Fibroblast of lung (primary cell): Measurements from ENCODE around the gene KIAA0930. TPM values are rescaled to one million over a fixed set of nuclear protein-coding genes. Genes with fewer than 3 reads are reported as not detected.
"Not testable (repeated sequence)": the region's sequence is repeated elsewhere in the genome, so short reads cannot be mapped to it uniquely, and the experiment has no call there.

Experiments used
- DNase-seq, 2 donors: peaks; one replicate each; pipeline versions ENCODE4 v3.0.0 to v3.0.0-alpha.2; 2010; ENCODE audit warnings: low read depth in 2 of 2
- H2AFZ ChIP-seq: 2 replicates; pipeline ENCODE4 v1.5.1; 2012; ENCODE audit warnings: low read length, control low read depth, inconsistent platforms
- H3K27ac ChIP-seq: 2 replicates; pipeline ENCODE4 v1.5.1; 2011; ENCODE audit warnings: low read length, control low read depth; ENCODE audit not compliant: insufficient read depth
- H3K27me3 ChIP-seq: 2 replicates; pipeline ENCODE4 v1.5.1; 2011; ENCODE audit warnings: mild to moderate bottlenecking, low read length; ENCODE audit not compliant: control insufficient read depth, insufficient read depth
- H3K36me3 ChIP-seq: 2 replicates; pipeline ENCODE4 v1.5.1; 2011; ENCODE audit warnings: low read length; ENCODE audit not compliant: control insufficient read depth, insufficient read depth
- H3K4me1 ChIP-seq: 2 replicates; pipeline ENCODE4 v1.5.1; 2011; ENCODE audit warnings: low read length; ENCODE audit not compliant: control insufficient read depth, insufficient read depth; ENCODE audit errors: extremely low read depth
- H3K4me2 ChIP-seq: 2 replicates; pipeline ENCODE4 v1.5.1; 2011; ENCODE audit warnings: low read length, control low read depth; ENCODE audit not compliant: insufficient read depth; ENCODE audit errors: extremely low read depth
- H3K4me3 ChIP-seq, 4 experiments: fragments of 200-600 bp in 1 of 4; sonication (generic) in 1 of 4; replicated peaks in 1 of 4; 2 replicates each; pipeline ENCODE4 v1.5.1; 2011 to 2016; ENCODE audit warnings: low read length in 4 of 4, low read depth in 3 of 4, mild to moderate bottlenecking in 3 of 4, control low read depth in 2 of 4, inconsistent platforms in 1 of 4, mixed read lengths in 1 of 4; ENCODE audit not compliant: insufficient read depth in 1 of 4; ENCODE audit errors: control extremely low read depth in 1 of 4
- H3K79me2 ChIP-seq: 2 replicates; pipeline ENCODE4 v1.5.1; 2012; ENCODE audit warnings: mild to moderate bottlenecking, low read length, inconsistent platforms; ENCODE audit not compliant: control insufficient read depth, insufficient read depth
- H3K9ac ChIP-seq: 2 replicates; pipeline ENCODE4 v1.5.1; 2011; ENCODE audit warnings: mild to moderate bottlenecking, low read length, control low read depth; ENCODE audit not compliant: insufficient read depth
- H3K9me3 ChIP-seq: 2 replicates; pipeline ENCODE4 v1.5.1; 2012; ENCODE audit warnings: low read depth, low read length; ENCODE audit not compliant: control insufficient read depth, insufficient read depth
- H4K20me1 ChIP-seq: 2 replicates; pipeline ENCODE4 v1.5.1; 2011; ENCODE audit warnings: low read length; ENCODE audit not compliant: control insufficient read depth, insufficient read depth; ENCODE audit errors: extremely low read depth
- CTCF ChIP-seq, 2 donors: IDR thresholded peaks in 1 of 2; conservative IDR thresholded peaks in 1 of 2; 1 replicate in 1 of 2; 2 replicates in 1 of 2; pipeline ENCODE4 v1.5.1; 2011 to 2012; ENCODE audit warnings: low read length in 2 of 2, control low read depth in 1 of 2, inconsistent platforms in 1 of 2, low read depth in 1 of 2, mild to moderate bottlenecking in 1 of 2
- EZH2 ChIP-seq: IDR thresholded peaks from 2 replicates; pipeline ENCODE4 v1.5.1; 2012; ENCODE audit warnings: low read length, control low read depth, mild to moderate bottlenecking; ENCODE audit errors: missing control alignments
- polyA plus RNA-seq, 2 donors: library from polyadenylated mRNA; depleted of rRNA in 1 of 2; stranded (reverse) in 1 of 2; unstranded in 1 of 2; fragments of >200 nt; gene quantifications; 2 replicates each; pipeline ENCODE4 v1.2.1, GENCODE V29; 2011 to 2012; ENCODE audit warnings: missing spikeins in 1 of 2
- total RNA-seq: library from RNA; depleted of rRNA; stranded (reverse); fragments of >200 nt; gene quantifications from 2 replicates; pipeline ENCODE4 v1.2.1, GENCODE V29; 2014

The KIAA0930 gene
- total and polyA plus RNA-seq, 2 donors (not counting 1 experiment from before 2014, with no cell fraction given): 28.2 to 30.9 TPM

DNA sequence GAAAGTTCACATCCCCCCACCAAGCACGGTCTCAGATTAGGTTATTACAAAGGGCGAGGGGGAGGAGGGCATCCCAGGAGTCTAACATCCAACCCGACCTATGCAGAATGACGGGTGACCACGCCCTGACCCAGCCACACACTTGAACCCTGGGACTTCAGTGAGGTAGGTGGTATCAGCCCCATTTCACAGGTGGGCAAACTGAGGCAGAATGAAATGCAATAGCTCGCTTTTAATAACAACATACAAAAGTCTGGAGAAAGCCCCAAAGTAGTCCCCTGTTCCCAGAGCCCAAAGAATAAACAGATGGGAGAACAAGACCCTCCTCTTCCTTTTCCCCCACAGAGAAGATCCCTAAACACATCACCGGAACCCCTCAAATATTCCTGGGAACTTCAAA lies 45.1 kb downstream of the KIAA0930 start:
- Histone ChIP-seq H3K27me3 (no peaks in the 10 kb centered on the region), H3K4me1 (peaks cover 1% of the 10 kb centered on the region), H3K79me2 (no peaks in the 10 kb centered on the region), H3K36me3 (peaks cover 8% of the 10 kb centered on the region), H3K27ac (no peak overlapping the region), H3K9ac (no peak overlapping the region), H4K20me1 (no peaks in the 10 kb centered on the region), H3K4me3 (no peak overlapping the region), H3K9me3 (no peaks in the 10 kb centered on the region), H2AFZ (no peak overlapping the region), H3K4me2 (no peak overlapping the region)
- no peak for DNase-seq
- no peak for TF ChIP-seq EZH2
- TF ChIP-seq CTCF (conservative IDR thresholded peaks at IDR 0.05 in 1 of 2, IDR thresholded peaks at IDR 0.05 in 1 of 2; ENCODE audit: low read depth in 1 of 2, low read length in 2 of 2): no peak

DNA sequence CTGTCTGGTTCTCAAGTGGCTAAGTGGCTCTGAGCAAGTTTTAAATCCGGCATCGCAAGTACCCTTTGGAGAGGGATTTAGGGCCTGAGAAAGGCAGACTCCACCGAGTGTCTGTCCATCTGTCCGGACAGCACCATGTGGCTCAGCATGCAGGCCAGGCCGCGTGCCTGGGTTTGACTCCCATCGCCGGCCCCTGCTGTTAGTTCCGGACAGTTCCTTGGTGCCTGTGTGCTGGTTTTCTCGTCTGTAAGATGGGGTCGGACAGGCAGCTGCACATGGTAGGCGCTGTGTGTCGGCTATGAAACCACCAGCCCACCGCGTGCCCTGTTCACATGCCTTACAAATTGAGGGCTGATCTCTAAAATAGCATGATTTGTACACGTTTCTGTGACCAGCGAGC lies 46.0 kb downstream of the KIAA0930 start:
- H3K4me2 ChIP-seq: no peak overlapping the region
- DNase-seq: no peak
- H3K9ac ChIP-seq: no peak overlapping the region
- no peak overlapping the region for H3K27ac ChIP-seq
- no peaks in the 10 kb centered on the region for H3K4me1 ChIP-seq
- H3K4me3 ChIP-seq: no peak overlapping the region
- H4K20me1 ChIP-seq: no peaks in the 10 kb centered on the region
- no peaks in the 10 kb centered on the region for H3K27me3 ChIP-seq
- H2AFZ ChIP-seq: no peak overlapping the region
- H3K9me3 ChIP-seq: no peaks in the 10 kb centered on the region
- H3K79me2 ChIP-seq: no peaks in the 10 kb centered on the region
- TF ChIP-seq EZH2 (no peak), CTCF (conservative IDR thresholded peaks at IDR 0.05 in 1 of 2, IDR thresholded peaks at IDR 0.05 in 1 of 2; ENCODE audit: low read depth in 1 of 2, low read length in 2 of 2) (no peak)
- peaks cover 8% of the 10 kb centered on the region for H3K36me3 ChIP-seq

GRCh38 chr22:45192701-45193187 lies 48.0 kb downstream of the KIAA0930 start:
- Histone ChIP-seq H3K27me3 (no peaks in the 10 kb centered on the region), H3K79me2 (no peaks in the 10 kb centered on the region), H3K9me3 (no peaks in the 10 kb centered on the region), H3K9ac (no peak overlapping the region), H3K36me3 (peaks cover 4% of the 10 kb centered on the region), H2AFZ (no peak overlapping the region), H3K4me2 (no peak overlapping the region), H4K20me1 (no peaks in the 10 kb centered on the region), H3K27ac (no peak overlapping the region), H3K4me1 (no peaks in the 10 kb centered on the region), H3K4me3 (no peak overlapping the region)
- TF ChIP-seq CTCF (conservative IDR thresholded peaks at IDR 0.05 in 1 of 2, IDR thresholded peaks at IDR 0.05 in 1 of 2; ENCODE audit: low read depth in 1 of 2, low read length in 2 of 2) (no peak), EZH2 (no peak)
- no peak for DNase-seq

DNA sequence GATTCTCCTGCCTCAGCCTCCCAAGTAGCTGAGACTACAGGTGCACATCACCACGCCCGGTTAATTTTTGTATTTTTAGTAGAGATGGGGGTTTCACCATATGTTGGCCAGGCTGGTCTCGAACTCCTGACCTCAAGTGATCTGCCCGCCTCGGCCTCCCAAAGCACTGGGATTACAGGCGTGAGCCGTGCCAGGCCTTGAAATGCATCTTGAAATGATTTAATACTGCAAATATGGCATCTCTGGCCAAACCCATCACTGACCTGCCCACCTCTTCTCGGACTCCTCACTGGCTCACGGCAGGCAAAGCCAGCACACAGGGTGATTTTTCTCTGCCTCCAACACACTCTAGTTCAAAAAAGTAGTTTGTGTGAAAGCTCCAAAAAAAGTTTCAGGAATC lies 48.9 kb downstream of the KIAA0930 start:
- not testable (repeated sequence) for H4K20me1 ChIP-seq, H2AFZ ChIP-seq, H3K9me3 ChIP-seq, H3K27me3 ChIP-seq, H3K27ac ChIP-seq, H3K9ac ChIP-seq, DNase-seq, H3K4me1 ChIP-seq, H3K4me2 ChIP-seq, H3K36me3 ChIP-seq, H3K79me2 ChIP-seq, H3K4me3 ChIP-seq
